ENCODE data around the gene COX4I1.
"Not testable (repeated sequence)": the region's sequence is repeated elsewhere in the genome, so short reads cannot be mapped to it uniquely, and the experiment has no call there.

Gene COX4I1

DNA sequence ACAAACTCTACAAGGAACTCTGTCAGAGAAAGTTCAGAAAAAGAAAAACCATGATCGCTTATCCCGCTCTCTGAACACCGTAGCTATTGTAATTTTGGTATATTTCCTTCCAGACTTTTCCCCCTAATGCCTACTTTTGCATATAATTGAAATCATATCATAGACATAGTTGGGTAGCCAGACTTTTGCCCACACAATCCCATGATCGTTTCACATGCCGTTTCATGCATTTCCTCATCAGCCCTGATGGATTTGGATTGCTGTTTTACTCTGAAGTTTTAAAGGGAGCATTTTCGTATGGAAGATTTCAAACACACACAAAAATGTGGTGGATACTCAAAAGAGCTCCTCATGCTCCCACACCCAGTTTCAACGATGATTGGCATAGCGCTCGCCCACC is 31.3 kb downstream of the COX4I1 start:
- peaks cover 11% of the 10 kb centered on the region for H3K36me3 Mint-ChIP-seq (ENCODE audit: low read depth)
- no peak overlapping the region for H3K4me3 Mint-ChIP-seq
- no peak overlapping the region for H3K27ac Mint-ChIP-seq
- peaks cover 45% of the 10 kb centered on the region for H3K4me1 Mint-ChIP-seq (ENCODE audit: low read depth)
- peaks cover 8% of the 10 kb centered on the region for H3K9me3 Mint-ChIP-seq
- intact Hi-C loops (cut with micrococcal nuclease), result no loop called here
- peaks cover 40% of the 10 kb centered on the region for H3K27me3 Mint-ChIP-seq

DNA sequence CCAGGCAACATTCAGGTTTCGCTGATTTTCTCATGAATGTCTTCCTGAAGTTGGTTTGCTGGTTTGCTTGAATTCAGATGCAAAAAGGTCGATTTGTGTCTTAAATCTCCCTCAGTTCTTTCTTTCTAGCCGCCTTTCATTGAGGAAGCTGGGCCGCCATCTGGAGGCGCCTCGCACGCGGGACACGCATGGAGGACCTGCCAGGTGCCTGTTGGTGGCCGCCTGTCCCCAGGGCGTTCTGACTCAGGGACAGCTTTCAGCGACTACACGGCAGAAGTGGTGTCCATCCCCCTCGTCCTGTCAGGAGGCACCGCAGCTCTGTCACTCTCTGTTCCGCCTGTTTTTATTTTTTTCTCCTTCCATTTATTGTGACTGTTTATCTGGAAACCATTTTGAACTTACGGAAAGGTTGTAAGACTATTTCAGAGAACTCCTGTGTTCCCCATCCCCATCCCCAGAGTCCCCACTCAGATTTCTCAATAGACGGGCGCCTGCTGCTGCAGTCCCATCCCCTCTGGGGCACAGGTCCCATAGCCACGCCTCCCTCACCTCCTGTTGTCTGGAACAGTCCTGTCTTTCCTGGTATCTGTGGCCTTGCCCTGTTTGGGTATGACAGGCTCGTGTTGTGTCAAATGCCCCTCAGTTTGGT is 33.2 kb downstream of the COX4I1 start:
- Mint-ChIP-seq H3K4me3 (no peak overlapping the region), H3K4me1 (ENCODE audit: low read depth) (peaks cover 52% of the 10 kb centered on the region), H3K27me3 (peaks cover 53% of the 10 kb centered on the region), H3K36me3 (ENCODE audit: low read depth) (peaks cover 11% of the 10 kb centered on the region), H3K27ac (peak overlapping the region; percentile 69), H3K9me3 (peaks cover 8% of the 10 kb centered on the region)
- intact Hi-C loops (cut with micrococcal nuclease), result no loop called here

DNA sequence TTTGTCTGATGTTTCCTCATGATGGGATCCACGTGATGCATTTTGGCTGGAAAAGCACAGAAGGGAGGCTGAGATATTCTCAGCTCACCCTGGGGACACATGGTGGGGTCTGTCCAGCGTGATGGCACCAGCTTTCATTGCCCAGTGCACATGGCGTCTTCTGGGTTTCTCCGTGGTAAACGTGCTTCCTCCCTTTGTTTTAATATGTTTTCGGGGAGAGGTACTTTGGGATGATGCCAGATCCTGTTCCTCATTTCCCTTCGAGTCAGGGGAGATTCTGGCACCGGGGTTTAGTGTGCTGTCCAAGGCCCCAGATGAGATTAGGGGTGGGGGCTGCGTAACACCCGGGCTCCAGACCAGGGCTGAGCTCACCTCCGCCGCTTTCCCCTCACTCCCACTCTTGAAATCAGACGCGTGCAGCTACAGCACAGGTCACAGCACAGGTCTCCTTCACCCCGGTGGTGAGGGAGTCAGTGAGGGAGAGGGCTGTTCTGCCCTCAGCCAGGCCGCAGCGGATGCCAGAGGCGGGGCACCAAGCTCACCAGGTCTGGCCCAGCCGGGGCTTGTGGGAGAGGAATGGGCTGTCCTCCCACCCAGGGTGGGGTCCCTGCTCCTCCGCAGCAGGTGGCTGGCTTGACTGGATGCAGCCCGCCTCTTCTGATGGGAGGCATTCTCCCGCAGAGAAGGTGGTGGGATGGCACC is 33.9 kb downstream of the COX4I1 start:
- H3K27me3 Mint-ChIP-seq, result peaks cover 53% of the 10 kb centered on the region
- peaks cover 11% of the 10 kb centered on the region for H3K36me3 Mint-ChIP-seq (ENCODE audit: low read depth)
- intact Hi-C loops (cut with micrococcal nuclease), result no loop called here
- H3K9me3 Mint-ChIP-seq, result peaks cover 8% of the 10 kb centered on the region
- H3K4me3 Mint-ChIP-seq, result no peak overlapping the region
- H3K4me1 Mint-ChIP-seq (ENCODE audit: low read depth), result peaks cover 58% of the 10 kb centered on the region
- H3K27ac Mint-ChIP-seq, result peak overlapping the region; percentile 69

DNA sequence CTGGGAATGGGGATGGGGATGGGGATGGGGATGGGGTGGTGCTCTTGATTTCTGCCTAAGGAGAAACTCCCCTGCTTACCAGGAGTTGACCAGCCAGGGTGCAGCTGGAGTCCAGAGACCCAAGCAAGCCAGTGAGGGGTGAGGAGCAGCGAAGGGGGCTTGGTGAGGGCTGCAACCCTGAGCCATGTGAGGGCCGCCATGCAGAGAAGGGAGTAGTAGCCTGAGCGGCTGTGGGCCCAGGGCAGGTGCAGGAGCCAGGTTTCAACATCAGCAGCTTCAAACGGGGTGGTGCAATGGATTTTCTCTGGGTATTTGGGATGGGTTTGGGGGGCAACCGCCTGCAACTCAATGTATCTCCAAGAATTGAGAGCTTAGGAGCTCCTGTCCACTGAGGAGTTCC is 35.2 kb downstream of the COX4I1 start:
- intact Hi-C loops (cut with micrococcal nuclease), result loop anchor here (5.0 kb wide), 1 partner anchor 48 kb away; no protein-coding TSS in a partner anchor

DNA sequence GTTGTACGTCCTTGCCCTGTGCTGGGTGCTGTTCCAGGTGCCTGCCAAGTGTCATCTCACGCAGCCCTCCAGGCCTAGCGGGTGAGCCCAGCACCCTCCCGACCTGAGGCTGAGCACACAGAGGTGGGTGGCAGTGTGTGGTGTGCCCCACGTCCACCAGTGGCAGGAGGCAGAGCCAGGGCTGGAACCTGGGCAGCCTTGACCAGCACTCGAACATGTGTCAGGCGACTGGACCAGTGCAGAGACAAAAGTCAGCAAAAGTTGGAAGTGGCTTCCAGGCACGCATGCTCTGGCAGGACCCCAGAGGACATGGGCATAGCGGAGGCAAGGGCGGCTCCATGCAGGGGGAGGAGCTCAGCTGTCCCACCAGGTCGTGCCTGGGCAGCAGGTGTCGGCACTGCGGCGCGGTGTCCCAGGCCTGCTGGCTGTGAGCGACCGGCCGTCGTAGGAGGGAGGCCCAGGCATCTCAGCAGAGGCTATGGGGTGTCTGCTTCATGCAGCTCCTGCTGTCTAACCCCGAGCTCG is 35.8 kb downstream of the COX4I1 start:
- Mint-ChIP-seq H3K9me3 (peaks cover 8% of the 10 kb centered on the region), H3K27ac (no peak overlapping the region), H3K36me3 (ENCODE audit: low read depth) (peaks cover 6% of the 10 kb centered on the region), H3K4me1 (ENCODE audit: low read depth) (peaks cover 58% of the 10 kb centered on the region), H3K4me3 (no peak overlapping the region), H3K27me3 (peaks cover 56% of the 10 kb centered on the region)
- intact Hi-C loops (cut with micrococcal nuclease), result loop anchor here (5.0 kb wide), 1 partner anchor 47 kb away; no protein-coding TSS in a partner anchor

More for the DNA sequence above, 35.2 kb downstream of the COX4I1 start:
- Mint-ChIP-seq H3K4me3 (no peak overlapping the region), H3K27me3 (peaks cover 57% of the 10 kb centered on the region), H3K36me3 (ENCODE audit: low read depth) (peaks cover 6% of the 10 kb centered on the region), H3K27ac (no peak overlapping the region), H3K4me1 (ENCODE audit: low read depth) (peaks cover 58% of the 10 kb centered on the region), H3K9me3 (peaks cover 8% of the 10 kb centered on the region)

DNA sequence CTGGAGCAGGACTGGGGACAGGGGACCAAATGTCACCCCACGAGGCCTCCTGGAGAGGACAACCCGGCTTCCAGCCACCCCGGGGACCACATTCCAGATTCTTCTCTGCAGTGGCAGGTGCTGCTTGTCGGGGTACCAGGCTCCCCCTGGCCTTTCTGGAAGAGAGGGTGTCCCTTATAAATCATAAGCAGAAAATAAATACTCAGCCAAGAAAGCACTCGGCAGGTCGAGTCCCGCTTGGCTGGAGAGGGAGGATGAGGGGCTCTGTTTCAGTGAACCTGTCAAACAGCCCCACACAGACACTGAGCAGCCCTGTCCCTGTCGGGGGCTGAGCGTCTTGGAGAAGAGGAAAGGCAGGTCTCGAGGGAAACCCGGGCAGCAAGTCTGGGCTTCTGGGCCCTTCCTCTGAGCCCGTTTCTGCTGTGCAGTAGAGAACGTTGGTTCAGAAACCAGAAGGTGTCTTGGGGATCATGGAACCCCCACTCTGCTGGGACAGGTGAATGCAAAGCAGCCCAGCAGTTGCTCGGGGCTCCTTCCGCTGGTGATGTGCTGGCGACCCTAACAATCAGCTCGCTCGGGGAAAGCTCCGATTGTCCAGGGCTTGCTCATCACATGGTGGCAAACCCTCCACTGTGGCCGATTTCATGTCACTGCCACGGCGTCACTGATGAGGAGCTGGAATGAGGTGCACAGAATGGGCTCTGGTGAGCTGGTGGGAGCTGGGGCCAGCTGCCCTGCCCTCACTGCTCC is 36.6 kb downstream of the COX4I1 start:
- intact Hi-C loops (cut with micrococcal nuclease), result loop anchor here (5.0 kb wide), 1 partner anchor 46 kb away; no protein-coding TSS in a partner anchor
- Mint-ChIP-seq H3K4me3 (no peak overlapping the region), H3K36me3 (ENCODE audit: low read depth) (peaks cover 6% of the 10 kb centered on the region), H3K27ac (no peak overlapping the region), H3K27me3 (peaks cover 61% of the 10 kb centered on the region), H3K4me1 (ENCODE audit: low read depth) (peaks cover 56% of the 10 kb centered on the region), H3K9me3 (peaks cover 8% of the 10 kb centered on the region)

DNA sequence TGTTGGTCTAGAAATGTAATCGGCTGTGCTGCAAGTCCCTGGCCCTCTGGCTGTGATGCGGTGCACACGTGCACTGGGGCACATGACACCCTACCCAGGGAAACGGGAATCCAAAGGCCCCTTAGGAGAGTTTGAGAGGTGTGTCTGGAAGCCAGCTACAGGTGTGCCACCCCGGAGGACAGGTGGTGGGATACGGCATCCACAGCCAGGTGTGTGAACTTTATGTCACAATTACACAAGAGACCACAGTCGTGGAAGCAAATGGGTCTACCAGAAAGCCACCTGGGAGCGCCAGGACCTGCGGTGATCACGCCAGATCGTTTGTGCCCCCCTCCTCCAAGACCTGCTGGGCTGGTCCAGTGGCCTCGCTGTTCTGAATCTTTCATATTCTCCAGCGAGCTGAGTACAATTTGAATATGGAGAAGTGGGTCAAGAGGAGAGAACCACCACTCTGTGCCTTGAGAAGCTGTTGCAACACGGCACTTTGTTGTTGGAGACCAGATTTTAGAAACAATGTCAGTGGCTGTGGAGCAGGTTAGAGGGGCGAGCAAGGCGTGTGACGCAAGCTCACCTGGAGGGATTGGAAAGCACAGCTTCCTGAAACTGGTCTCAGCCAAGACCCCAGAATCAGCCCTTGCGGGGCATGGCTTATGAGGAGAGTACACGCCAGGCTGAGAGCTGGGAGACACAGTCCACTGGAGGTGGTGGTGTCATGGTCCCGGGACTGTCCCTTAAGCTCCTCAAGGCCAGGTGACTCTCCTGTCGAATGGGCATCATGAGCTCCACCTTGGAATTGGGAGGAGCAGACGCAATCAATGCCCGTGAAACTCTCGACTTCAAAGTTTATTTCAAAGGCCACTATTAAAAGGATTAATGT is 37.4 kb downstream of the COX4I1 start:
- Mint-ChIP-seq H3K36me3 (ENCODE audit: low read depth) (peaks cover 6% of the 10 kb centered on the region), H3K9me3 (peaks cover 8% of the 10 kb centered on the region), H3K4me1 (ENCODE audit: low read depth) (peaks cover 54% of the 10 kb centered on the region), H3K27ac (no peak overlapping the region), H3K4me3 (no peak overlapping the region), H3K27me3 (peaks cover 61% of the 10 kb centered on the region)
- intact Hi-C loops (cut with micrococcal nuclease), result loop anchor here (5.0 kb wide), 1 partner anchor 45 kb away; no protein-coding TSS in a partner anchor

DNA sequence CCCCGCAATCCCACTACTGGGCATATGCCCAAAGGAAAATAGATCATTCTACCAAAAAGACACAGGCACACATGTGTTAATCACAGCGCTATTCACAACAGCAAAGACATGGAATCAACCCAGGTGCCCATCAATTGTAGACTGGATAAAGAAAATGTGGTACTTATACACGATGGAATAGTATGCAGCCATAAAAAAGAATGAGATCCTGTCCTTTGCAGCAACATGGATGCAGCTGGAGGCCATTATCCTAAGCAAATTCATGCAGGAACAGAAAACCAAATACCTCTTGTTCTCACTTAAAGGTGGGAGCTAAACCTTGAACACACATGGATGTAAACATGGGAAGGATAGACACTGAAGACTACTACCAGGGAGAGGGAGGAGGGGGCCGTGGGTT is 38.2 kb downstream of the COX4I1 start:
- peaks cover 51% of the 10 kb centered on the region for H3K4me1 Mint-ChIP-seq (ENCODE audit: low read depth)
- intact Hi-C loops (cut with micrococcal nuclease), result loop anchor here (5.0 kb wide), 1 partner anchor 45 kb away; no protein-coding TSS in a partner anchor
- H3K27me3 Mint-ChIP-seq, result peaks cover 59% of the 10 kb centered on the region
- not testable (repeated sequence) for H3K4me3 Mint-ChIP-seq; H3K36me3 Mint-ChIP-seq (ENCODE audit: low read depth); H3K9me3 Mint-ChIP-seq; H3K27ac Mint-ChIP-seq

DNA sequence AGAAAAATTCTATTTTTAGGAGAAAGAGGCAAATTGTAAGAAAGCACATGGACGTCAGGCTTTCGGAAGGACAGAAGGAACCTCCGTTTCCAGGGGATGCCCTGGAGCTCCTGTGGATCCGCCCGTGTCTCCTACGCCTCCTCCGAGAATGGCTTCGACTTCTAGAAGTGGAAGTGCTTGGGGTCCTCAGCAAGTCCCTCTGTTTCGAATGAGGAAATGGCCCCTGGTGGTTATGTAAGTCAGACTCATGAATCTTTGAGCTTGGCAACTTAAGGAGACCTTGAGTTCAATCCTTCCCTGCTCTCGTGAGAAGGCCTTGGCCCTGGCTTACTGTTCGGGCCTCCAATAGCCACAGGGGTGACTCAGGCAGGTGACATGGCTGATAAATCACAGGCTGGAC is 38.9 kb downstream of the COX4I1 start:
- peaks cover 44% of the 10 kb centered on the region for H3K4me1 Mint-ChIP-seq (ENCODE audit: low read depth)
- peaks cover 6% of the 10 kb centered on the region for H3K36me3 Mint-ChIP-seq (ENCODE audit: low read depth)
- peak overlapping the region; percentile 51 for H3K4me3 Mint-ChIP-seq
- intact Hi-C loops (cut with micrococcal nuclease), result loop anchor here (5.0 kb wide), 1 partner anchor 44 kb away; no protein-coding TSS in a partner anchor
- H3K9me3 Mint-ChIP-seq, result peaks cover 8% of the 10 kb centered on the region
- peaks cover 53% of the 10 kb centered on the region for H3K27me3 Mint-ChIP-seq
- peak overlapping the region; percentile 85 for H3K27ac Mint-ChIP-seq

DNA sequence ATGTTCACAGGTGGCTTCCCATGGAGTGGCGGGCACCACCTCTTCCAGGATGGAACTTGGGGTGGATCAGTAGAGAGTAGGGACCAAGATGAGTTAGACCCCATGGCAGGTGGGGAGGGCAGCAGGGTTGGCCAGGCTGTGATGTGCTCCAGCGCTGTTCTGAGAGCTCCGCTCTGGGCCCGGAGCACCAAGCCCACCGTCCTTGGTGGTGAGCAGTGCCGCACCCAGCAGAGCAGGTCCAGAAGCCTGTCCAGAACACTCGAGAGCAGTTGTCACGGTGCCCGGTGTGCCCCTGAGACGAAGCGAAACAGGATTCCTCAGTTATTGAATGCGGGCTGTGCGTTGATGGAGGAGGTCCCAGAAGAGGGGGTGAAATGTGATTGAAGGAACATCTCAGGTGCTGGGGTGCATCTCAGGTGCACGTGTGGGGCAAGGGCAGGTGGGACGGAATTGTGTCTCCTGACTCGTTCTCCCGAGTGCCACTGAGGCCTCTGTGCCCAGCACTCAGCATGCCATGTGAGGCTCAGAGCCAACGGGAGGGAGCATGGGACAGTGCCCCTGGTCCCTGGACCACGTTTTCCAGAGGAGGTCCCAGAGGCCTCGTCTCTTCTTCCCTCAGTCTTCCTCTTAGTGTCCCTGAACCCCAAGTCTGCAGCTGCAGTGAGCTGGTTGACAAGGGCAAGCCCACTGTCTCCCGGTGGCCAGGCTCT is 39.5 kb downstream of the COX4I1 start:
- H3K36me3 Mint-ChIP-seq (ENCODE audit: low read depth), result peaks cover under 1% of the 10 kb centered on the region
- peak overlapping the region; percentile 51 for H3K4me3 Mint-ChIP-seq
- peaks cover 2% of the 10 kb centered on the region for H3K9me3 Mint-ChIP-seq
- H3K27ac Mint-ChIP-seq, result peak overlapping the region; percentile 85
- intact Hi-C loops (cut with micrococcal nuclease), result loop anchor here (5.0 kb wide), 1 partner anchor 43 kb away; no protein-coding TSS in a partner anchor
- peaks cover 43% of the 10 kb centered on the region for H3K4me1 Mint-ChIP-seq (ENCODE audit: low read depth)
- peaks cover 48% of the 10 kb centered on the region for H3K27me3 Mint-ChIP-seq

DNA sequence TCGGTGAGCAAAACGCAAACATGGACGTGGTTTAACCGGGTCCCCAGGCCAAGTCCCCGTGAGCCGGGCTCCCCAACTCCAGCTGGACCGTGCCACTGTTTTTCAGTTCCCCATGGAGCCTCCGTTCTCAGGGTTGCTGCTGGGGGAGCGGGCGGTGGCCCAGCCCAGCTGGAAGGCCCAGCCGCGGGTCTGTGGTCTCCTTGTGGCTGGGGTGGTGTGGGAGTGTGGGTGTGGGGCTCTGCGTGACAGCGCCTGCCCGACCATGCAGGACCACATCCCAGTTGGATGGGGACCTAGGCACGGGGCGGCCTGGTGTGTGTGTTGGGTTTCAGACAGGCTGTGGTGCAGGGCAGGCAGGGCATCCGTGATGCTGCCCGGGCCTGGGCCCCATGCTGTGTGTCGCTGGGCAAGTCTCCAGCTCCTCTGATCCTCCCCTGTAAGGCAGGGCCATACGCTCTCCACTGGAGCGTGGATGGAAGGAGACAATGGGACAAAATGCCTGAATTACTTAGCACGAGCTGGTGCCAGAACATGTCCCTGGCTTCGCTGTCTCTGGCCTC is 40.3 kb downstream of the COX4I1 start:
- Mint-ChIP-seq H3K9me3 (no peaks in the 10 kb centered on the region), H3K4me3 (peak overlapping the region; percentile 8), H3K36me3 (ENCODE audit: low read depth) (no peaks in the 10 kb centered on the region), H3K4me1 (ENCODE audit: low read depth) (peaks cover 51% of the 10 kb centered on the region), H3K27ac (peak overlapping the region; percentile 85), H3K27me3 (peaks cover 47% of the 10 kb centered on the region)
- intact Hi-C loops (cut with micrococcal nuclease), result loop anchor here (5.0 kb wide), 1 partner anchor 43 kb away; no protein-coding TSS in a partner anchor

DNA sequence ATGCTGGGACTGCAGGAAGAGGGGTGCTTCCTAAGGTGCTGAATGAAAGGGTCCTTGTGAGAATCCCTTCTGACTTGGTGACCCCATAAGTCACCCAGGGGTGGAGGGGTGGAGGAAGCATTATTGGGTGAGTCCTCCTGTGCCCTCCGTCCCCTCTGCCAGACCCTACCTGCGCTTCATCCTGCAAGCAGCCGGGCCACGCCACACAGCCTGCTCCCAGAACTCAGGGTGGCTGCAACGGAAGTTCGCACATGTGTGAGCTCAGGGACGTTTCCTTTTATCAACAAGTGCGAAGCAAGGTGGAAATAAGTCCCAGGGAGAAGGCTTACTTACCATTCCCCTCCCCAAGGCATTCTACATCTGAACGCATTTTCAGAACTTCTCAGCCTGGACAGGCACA is 40.9 kb downstream of the COX4I1 start:
- Mint-ChIP-seq H3K27ac (no peak overlapping the region), H3K36me3 (ENCODE audit: low read depth) (no peaks in the 10 kb centered on the region), H3K4me1 (ENCODE audit: low read depth) (peaks cover 57% of the 10 kb centered on the region), H3K27me3 (peaks cover 46% of the 10 kb centered on the region), H3K4me3 (no peak overlapping the region), H3K9me3 (no peaks in the 10 kb centered on the region)
- intact Hi-C loops (cut with micrococcal nuclease), result no loop called here
